ENCODE data around the gene GLIS1.

Gene GLIS1

GRCh38 chr1:53703174-53703573, 35.8 kb downstream of the GLIS1 start:
- H3K36me3 ChIP-seq (ENCODE audit: control insufficient read depth, insufficient read depth, low read length): no peaks in the 10 kb centered on the region
- H3K4me1 ChIP-seq (ENCODE audit: control insufficient read depth, insufficient read depth, low read length, poor library complexity, severe bottlenecking): no peaks in the 10 kb centered on the region
- H3K9me3 ChIP-seq (ENCODE audit: control insufficient read depth, low read length): no peaks in the 10 kb centered on the region
- WGBS, 2 experiments (ENCODE audit: insufficient coverage in 2 of 2): no CpG with 5 or more reads among the region's 1 CpG
- H3K4me3 ChIP-seq (ENCODE audit: extremely low read depth, insufficient read depth, low read length, poor library complexity, severe bottlenecking): no peak overlapping the region
- no peak overlapping the region for H3K27ac ChIP-seq (ENCODE audit: low read depth, low read length, severe bottlenecking)

GRCh38 chr1:53702341-53702740, 36.6 kb downstream of the GLIS1 start:
- Histone ChIP-seq H3K27ac (ENCODE audit: low read depth, low read length, severe bottlenecking) (no peak overlapping the region), H3K36me3 (ENCODE audit: control insufficient read depth, insufficient read depth, low read length) (no peaks in the 10 kb centered on the region), H3K9me3 (ENCODE audit: control insufficient read depth, low read length) (no peaks in the 10 kb centered on the region), H3K4me1 (ENCODE audit: control insufficient read depth, insufficient read depth, low read length, poor library complexity, severe bottlenecking) (peaks cover 5% of the 10 kb centered on the region), H3K4me3 (ENCODE audit: extremely low read depth, insufficient read depth, low read length, poor library complexity, severe bottlenecking) (no peak overlapping the region)
- 78 to 79% methylated on average over 8 of the region's 8 CpGs for WGBS, 2 experiments (ENCODE audit: insufficient coverage in 2 of 2)

- Histone ChIP-seq H3K4me3 (ENCODE audit: extremely low read depth, insufficient read depth, low read length, poor library complexity, severe bottlenecking) (no peak overlapping the region), H3K36me3 (ENCODE audit: control insufficient read depth, insufficient read depth, low read length) (no peaks in the 10 kb centered on the region), H3K27ac (ENCODE audit: low read depth, low read length, severe bottlenecking) (no peak overlapping the region), H3K4me1 (ENCODE audit: control insufficient read depth, insufficient read depth, low read length, poor library complexity, severe bottlenecking) (peaks cover 8% of the 10 kb centered on the region), H3K9me3 (ENCODE audit: control insufficient read depth, low read length) (no peaks in the 10 kb centered on the region)
- 100% methylated on average over 1 to 2 of the region's 3 CpGs for WGBS, 2 experiments (ENCODE audit: insufficient coverage in 2 of 2)
Observed at GRCh38 chr1:53700776-53701175, 38.2 kb downstream of the GLIS1 start.

- H3K4me1 ChIP-seq (ENCODE audit: control insufficient read depth, insufficient read depth, low read length, poor library complexity, severe bottlenecking): peaks cover 8% of the 10 kb centered on the region
- H3K27ac ChIP-seq (ENCODE audit: low read depth, low read length, severe bottlenecking): no peak overlapping the region
- WGBS, 2 experiments (ENCODE audit: insufficient coverage in 2 of 2): 80 to 94% methylated on average over 5 to 7 of the region's 8 CpGs
- no peaks in the 10 kb centered on the region for H3K9me3 ChIP-seq (ENCODE audit: control insufficient read depth, low read length)
- no peaks in the 10 kb centered on the region for H3K36me3 ChIP-seq (ENCODE audit: control insufficient read depth, insufficient read depth, low read length)
- H3K4me3 ChIP-seq (ENCODE audit: extremely low read depth, insufficient read depth, low read length, poor library complexity, severe bottlenecking): no peak overlapping the region
Observed at GRCh38 chr1:53699981-53700380, 39.0 kb downstream of the GLIS1 start.

GRCh38 chr1:53698384-53698980, 40.5 kb downstream of the GLIS1 start:
- WGBS, 2 experiments (ENCODE audit: insufficient coverage in 2 of 2): 94 to 96% methylated on average over 4 to 5 of the region's 7 CpGs
- H3K27ac ChIP-seq (ENCODE audit: low read depth, low read length, severe bottlenecking): no peak overlapping the region

GRCh38 chr1:53697721-53698383, 41.1 kb downstream of the GLIS1 start:
- WGBS, 2 experiments (ENCODE audit: insufficient coverage in 2 of 2): 84 to 90% methylated on average over 11 to 12 of the region's 14 CpGs

More at GRCh38 chr1:53698384-53698980, 40.5 kb downstream of the GLIS1 start:
- peaks cover 11% of the 10 kb centered on the region for H3K4me1 ChIP-seq (ENCODE audit: control insufficient read depth, insufficient read depth, low read length, poor library complexity, severe bottlenecking)
- H3K36me3 ChIP-seq (ENCODE audit: control insufficient read depth, insufficient read depth, low read length): no peaks in the 10 kb centered on the region
- H3K9me3 ChIP-seq (ENCODE audit: control insufficient read depth, low read length): no peaks in the 10 kb centered on the region
- no peak overlapping the region for H3K4me3 ChIP-seq (ENCODE audit: extremely low read depth, insufficient read depth, low read length, poor library complexity, severe bottlenecking)

GRCh38 chr1:53696990-53697389, 42.0 kb downstream of the GLIS1 start:
- H3K4me1 ChIP-seq (ENCODE audit: control insufficient read depth, insufficient read depth, low read length, poor library complexity, severe bottlenecking): peaks cover 15% of the 10 kb centered on the region
- no peak overlapping the region for H3K4me3 ChIP-seq (ENCODE audit: extremely low read depth, insufficient read depth, low read length, poor library complexity, severe bottlenecking)
- no peaks in the 10 kb centered on the region for H3K36me3 ChIP-seq (ENCODE audit: control insufficient read depth, insufficient read depth, low read length)
- H3K27ac ChIP-seq (ENCODE audit: low read depth, low read length, severe bottlenecking): no peak overlapping the region
- WGBS, 2 experiments (ENCODE audit: insufficient coverage in 2 of 2): 83 to 100% methylated on average over 1 to 2 of the region's 2 CpGs
- H3K9me3 ChIP-seq (ENCODE audit: control insufficient read depth, low read length): no peaks in the 10 kb centered on the region

More at GRCh38 chr1:53697721-53698383, 41.1 kb downstream of the GLIS1 start:
- no peak overlapping the region for H3K4me3 ChIP-seq (ENCODE audit: extremely low read depth, insufficient read depth, low read length, poor library complexity, severe bottlenecking)
- no peak overlapping the region for H3K27ac ChIP-seq (ENCODE audit: low read depth, low read length, severe bottlenecking)
- peaks cover 15% of the 10 kb centered on the region for H3K4me1 ChIP-seq (ENCODE audit: control insufficient read depth, insufficient read depth, low read length, poor library complexity, severe bottlenecking)
- no peaks in the 10 kb centered on the region for H3K36me3 ChIP-seq (ENCODE audit: control insufficient read depth, insufficient read depth, low read length)
- no peaks in the 10 kb centered on the region for H3K9me3 ChIP-seq (ENCODE audit: control insufficient read depth, low read length)

- Histone ChIP-seq H3K27ac (ENCODE audit: low read depth, low read length, severe bottlenecking) (no peak overlapping the region), H3K36me3 (ENCODE audit: control insufficient read depth, insufficient read depth, low read length) (no peaks in the 10 kb centered on the region), H3K4me1 (ENCODE audit: control insufficient read depth, insufficient read depth, low read length, poor library complexity, severe bottlenecking) (peaks cover 15% of the 10 kb centered on the region), H3K4me3 (ENCODE audit: extremely low read depth, insufficient read depth, low read length, poor library complexity, severe bottlenecking) (no peak overlapping the region), H3K9me3 (ENCODE audit: control insufficient read depth, low read length) (no peaks in the 10 kb centered on the region)
- 84 to 88% methylated on average over 9 of the region's 11 CpGs for WGBS, 2 experiments (ENCODE audit: insufficient coverage in 2 of 2)
Observed at GRCh38 chr1:53696571-53696970, 42.4 kb downstream of the GLIS1 start.

- Histone ChIP-seq H3K27ac (ENCODE audit: low read depth, low read length, severe bottlenecking) (no peak overlapping the region), H3K4me3 (ENCODE audit: extremely low read depth, insufficient read depth, low read length, poor library complexity, severe bottlenecking) (no peak overlapping the region), H3K4me1 (ENCODE audit: control insufficient read depth, insufficient read depth, low read length, poor library complexity, severe bottlenecking) (peaks cover 15% of the 10 kb centered on the region), H3K36me3 (ENCODE audit: control insufficient read depth, insufficient read depth, low read length) (no peaks in the 10 kb centered on the region), H3K9me3 (ENCODE audit: control insufficient read depth, low read length) (no peaks in the 10 kb centered on the region)
- 86% methylated on average over 4 of the region's 5 CpGs; no CpG with 5 or more reads in 1 of the 2 experiments for WGBS, 2 experiments (ENCODE audit: insufficient coverage in 2 of 2)
Observed at GRCh38 chr1:53696051-53696450, 42.9 kb downstream of the GLIS1 start.

- 84 to 94% methylated on average over 5 to 7 of the region's 8 CpGs for WGBS, 2 experiments (ENCODE audit: insufficient coverage in 2 of 2)
- no peaks in the 10 kb centered on the region for H3K9me3 ChIP-seq (ENCODE audit: control insufficient read depth, low read length)
- H3K4me1 ChIP-seq (ENCODE audit: control insufficient read depth, insufficient read depth, low read length, poor library complexity, severe bottlenecking): peaks cover 16% of the 10 kb centered on the region
- no peaks in the 10 kb centered on the region for H3K36me3 ChIP-seq (ENCODE audit: control insufficient read depth, insufficient read depth, low read length)
- H3K4me3 ChIP-seq (ENCODE audit: extremely low read depth, insufficient read depth, low read length, poor library complexity, severe bottlenecking): no peak overlapping the region
- no peak overlapping the region for H3K27ac ChIP-seq (ENCODE audit: low read depth, low read length, severe bottlenecking)
Observed at GRCh38 chr1:53695116-53695515, 43.8 kb downstream of the GLIS1 start.

GRCh38 chr1:53694718-53695091, 44.3 kb downstream of the GLIS1 start:
- Histone ChIP-seq H3K36me3 (ENCODE audit: control insufficient read depth, insufficient read depth, low read length) (no peaks in the 10 kb centered on the region), H3K9me3 (ENCODE audit: control insufficient read depth, low read length) (no peaks in the 10 kb centered on the region), H3K4me3 (ENCODE audit: extremely low read depth, insufficient read depth, low read length, poor library complexity, severe bottlenecking) (no peak overlapping the region), H3K27ac (ENCODE audit: low read depth, low read length, severe bottlenecking) (no peak overlapping the region), H3K4me1 (ENCODE audit: control insufficient read depth, insufficient read depth, low read length, poor library complexity, severe bottlenecking) (peaks cover 19% of the 10 kb centered on the region)
- WGBS, 2 experiments (ENCODE audit: insufficient coverage in 2 of 2): 85 to 100% methylated on average over 4 to 7 of the region's 10 CpGs
